Mesothelial cell of epicardium (in vitro differentiated cells): ENCODE data around the gene KLHL35. TPM values are rescaled to one million over a fixed set of nuclear protein-coding genes. Genes with fewer than 3 reads are reported as not detected.

ENCODE experiments used
- DNase-seq, 2 experiments: peaks; one replicate each; pipeline ENCODE4 v3.0.0; 2021; ENCODE audit warnings: low spot score in 2 of 2; ENCODE audit not compliant: unreplicated experiment in 2 of 2
- H3K27ac Mint-ChIP-seq: 2 replicates; pipeline ENCODE4 v1.8.0; 2021; ENCODE audit warnings: mixed read lengths
- H3K27me3 Mint-ChIP-seq: 2 replicates; pipeline ENCODE4 v1.8.0; 2021; ENCODE audit warnings: low read depth, mixed read lengths
- H3K36me3 Mint-ChIP-seq: 2 replicates; pipeline ENCODE4 v1.8.0; 2021; ENCODE audit warnings: mixed read lengths
- H3K4me1 Mint-ChIP-seq: 2 replicates; pipeline ENCODE4 v1.8.0; 2021; ENCODE audit warnings: mixed read lengths
- H3K4me3 Mint-ChIP-seq: 2 replicates; pipeline ENCODE4 v1.8.0; 2021; ENCODE audit warnings: mild to moderate bottlenecking, moderate library complexity, mixed read lengths
- H3K9me3 Mint-ChIP-seq: 2 replicates; pipeline ENCODE4 v1.8.0; 2021; ENCODE audit warnings: mixed read lengths
- total RNA-seq: library from RNA; stranded (reverse); gene quantifications from 3 replicates; pipeline ENCODE4 v1.2.1, GENCODE V29; 2021
- TF ChIP-seq, protein P1 (sequence below): fragments of 200-600 bp; sonication (generic); IDR thresholded peaks from one replicate; pipeline ENCODE4 v1.5.0; 2021; ENCODE audit warnings: antibody characterized with exemption; ENCODE audit not compliant: unreplicated experiment

The KLHL35 gene
- total RNA-seq, 1 donor from 2014 or later = 0.67 TPM

GRCh38 chr11:75429641-75429901 is 3.4 kb downstream of the KLHL35 start:
- H3K27ac Mint-ChIP-seq = no peak overlapping the region
- H3K4me1 Mint-ChIP-seq = peaks cover 9% of the 10 kb centered on the region
- no peak for DNase-seq
- peak overlapping the region; percentile 53 for H3K4me3 Mint-ChIP-seq
- peaks cover 3% of the 10 kb centered on the region for H3K36me3 Mint-ChIP-seq
- peaks cover 71% of the 10 kb centered on the region for H3K27me3 Mint-ChIP-seq
- TF ChIP-seq, protein P1, sequence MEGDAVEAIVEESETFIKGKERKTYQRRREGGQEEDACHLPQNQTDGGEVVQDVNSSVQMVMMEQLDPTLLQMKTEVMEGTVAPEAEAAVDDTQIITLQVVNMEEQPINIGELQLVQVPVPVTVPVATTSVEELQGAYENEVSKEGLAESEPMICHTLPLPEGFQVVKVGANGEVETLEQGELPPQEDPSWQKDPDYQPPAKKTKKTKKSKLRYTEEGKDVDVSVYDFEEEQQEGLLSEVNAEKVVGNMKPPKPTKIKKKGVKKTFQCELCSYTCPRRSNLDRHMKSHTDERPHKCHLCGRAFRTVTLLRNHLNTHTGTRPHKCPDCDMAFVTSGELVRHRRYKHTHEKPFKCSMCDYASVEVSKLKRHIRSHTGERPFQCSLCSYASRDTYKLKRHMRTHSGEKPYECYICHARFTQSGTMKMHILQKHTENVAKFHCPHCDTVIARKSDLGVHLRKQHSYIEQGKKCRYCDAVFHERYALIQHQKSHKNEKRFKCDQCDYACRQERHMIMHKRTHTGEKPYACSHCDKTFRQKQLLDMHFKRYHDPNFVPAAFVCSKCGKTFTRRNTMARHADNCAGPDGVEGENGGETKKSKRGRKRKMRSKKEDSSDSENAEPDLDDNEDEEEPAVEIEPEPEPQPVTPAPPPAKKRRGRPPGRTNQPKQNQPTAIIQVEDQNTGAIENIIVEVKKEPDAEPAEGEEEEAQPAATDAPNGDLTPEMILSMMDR = no peak
- peaks cover 7% of the 10 kb centered on the region for H3K9me3 Mint-ChIP-seq

- DNase-seq = no peak
- no peak overlapping the region for H3K27ac Mint-ChIP-seq
- peaks cover 3% of the 10 kb centered on the region for H3K36me3 Mint-ChIP-seq
Measured at GRCh38 chr11:75428989-75429640, 3.9 kb downstream of the KLHL35 start.

DNA sequence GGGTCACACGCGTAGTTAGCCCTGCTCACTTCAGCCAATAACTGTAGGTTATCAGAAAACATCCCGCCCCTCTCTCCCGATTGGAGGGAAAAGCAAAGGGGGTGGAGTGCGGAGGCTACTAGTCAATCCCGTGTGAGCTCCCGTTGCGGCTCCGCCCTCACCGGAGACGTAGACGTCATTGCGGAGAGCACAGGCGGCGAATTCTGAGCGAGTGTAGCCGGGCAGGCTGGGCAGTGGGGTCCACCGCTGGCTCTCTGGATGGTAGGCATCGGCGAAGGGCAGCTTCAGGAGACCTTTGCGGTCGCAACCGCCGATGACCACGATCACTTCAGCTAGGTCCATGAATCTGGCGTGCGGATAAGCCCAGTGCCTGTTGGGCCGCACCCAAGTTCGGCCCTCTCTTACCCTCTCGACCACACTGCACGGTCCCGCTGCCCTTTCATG is 4.7 kb downstream of the KLHL35 start:
- Mint-ChIP-seq H3K4me1 (peaks cover 9% of the 10 kb centered on the region), H3K36me3 (peaks cover 7% of the 10 kb centered on the region), H3K9me3 (peaks cover 7% of the 10 kb centered on the region), H3K27ac (no peak overlapping the region), H3K27me3 (peaks cover 60% of the 10 kb centered on the region), H3K4me3 (peak overlapping the region; percentile 10)
- TF ChIP-seq, protein P1 = no peak
- DNase-seq = no peak

More at GRCh38 chr11:75428989-75429640, 3.9 kb downstream of the KLHL35 start:
- Mint-ChIP-seq H3K4me1 (peaks cover 9% of the 10 kb centered on the region), H3K27me3 (peaks cover 67% of the 10 kb centered on the region), H3K4me3 (peak overlapping the region; percentile 53), H3K9me3 (peaks cover 7% of the 10 kb centered on the region)
- TF ChIP-seq, protein P1 = no peak

- Mint-ChIP-seq H3K9me3 (peaks cover 7% of the 10 kb centered on the region), H3K4me3 (no peak overlapping the region)
- no peak for DNase-seq
Measured at GRCh38 chr11:75427181-75427580, 5.8 kb downstream of the KLHL35 start.

GRCh38 chr11:75426720-75427086 is 6.3 kb downstream of the KLHL35 start:
- H3K4me3 Mint-ChIP-seq = no peak overlapping the region
- TF ChIP-seq, protein P1 = no peak
- peaks cover 6% of the 10 kb centered on the region for H3K4me1 Mint-ChIP-seq
- no peak for DNase-seq
- no peak overlapping the region for H3K27ac Mint-ChIP-seq
- peaks cover 44% of the 10 kb centered on the region for H3K27me3 Mint-ChIP-seq
- peaks cover 7% of the 10 kb centered on the region for H3K9me3 Mint-ChIP-seq
- H3K36me3 Mint-ChIP-seq = peaks cover 19% of the 10 kb centered on the region

More at GRCh38 chr11:75427181-75427580, 5.8 kb downstream of the KLHL35 start:
- peaks cover 48% of the 10 kb centered on the region for H3K27me3 Mint-ChIP-seq
- TF ChIP-seq, protein P1 = no peak
- no peak overlapping the region for H3K27ac Mint-ChIP-seq
- peaks cover 6% of the 10 kb centered on the region for H3K4me1 Mint-ChIP-seq
- H3K36me3 Mint-ChIP-seq = peaks cover 18% of the 10 kb centered on the region

GRCh38 chr11:75425422-75425821 is 7.6 kb downstream of the KLHL35 start:
- peaks cover 21% of the 10 kb centered on the region for H3K36me3 Mint-ChIP-seq
- H3K4me3 Mint-ChIP-seq = no peak overlapping the region
- peaks cover 8% of the 10 kb centered on the region for H3K4me1 Mint-ChIP-seq
- TF ChIP-seq, protein P1 = no peak
- no peak overlapping the region for H3K27ac Mint-ChIP-seq
- peaks cover 7% of the 10 kb centered on the region for H3K9me3 Mint-ChIP-seq
- H3K27me3 Mint-ChIP-seq = peaks cover 31% of the 10 kb centered on the region
- no peak for DNase-seq
